ENCODE results near the gene PRR18.

Gene PRR18

DNA sequence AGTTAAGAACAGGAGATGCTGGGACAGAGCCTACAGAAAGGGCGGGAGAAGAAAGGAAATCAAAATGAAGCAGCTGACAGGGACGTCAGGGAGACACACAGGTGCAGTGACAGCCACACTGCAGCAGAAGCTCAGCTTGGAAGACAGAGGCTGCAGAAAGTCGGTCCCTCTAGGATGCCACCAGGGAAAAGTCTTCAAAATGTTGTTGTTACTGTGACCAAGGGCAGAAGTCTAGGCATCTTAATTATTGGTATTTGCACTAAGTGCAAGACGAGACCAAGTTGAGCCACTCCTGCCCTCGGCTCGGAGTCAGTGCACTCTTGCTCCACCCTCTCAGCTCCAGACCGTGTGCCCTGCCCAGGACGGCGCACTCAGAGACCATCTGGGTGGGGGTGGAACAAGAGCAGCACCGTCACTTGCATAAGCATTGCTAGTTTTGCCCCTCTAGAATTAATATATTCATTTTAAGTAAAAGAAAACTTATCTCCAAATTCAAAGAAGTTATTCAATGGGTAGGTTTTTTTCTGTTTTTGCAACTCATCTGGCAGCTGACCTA is 2.6 kb downstream of the PRR18 start:
- DNase-seq, result no peak

DNA sequence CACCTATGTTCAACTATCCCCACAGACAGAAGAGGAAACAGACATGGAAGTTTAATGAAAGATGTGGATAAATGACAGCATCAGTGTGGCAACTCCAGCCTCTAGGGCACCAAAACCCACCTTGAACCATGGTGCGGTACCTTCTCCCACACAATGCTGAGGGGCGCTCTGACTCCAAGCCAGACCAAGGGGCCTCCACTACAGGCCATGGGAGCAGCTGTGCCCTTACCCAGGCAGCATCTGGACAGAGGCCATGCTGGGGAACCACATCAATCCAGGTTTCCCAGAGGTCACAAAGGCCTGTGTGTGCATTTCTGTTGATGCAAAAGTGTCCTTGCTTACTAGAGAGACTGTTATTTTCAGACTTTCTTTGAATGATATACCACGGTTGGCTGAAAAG is 4.1 kb downstream of the PRR18 start:
- no peak for DNase-seq

DNA sequence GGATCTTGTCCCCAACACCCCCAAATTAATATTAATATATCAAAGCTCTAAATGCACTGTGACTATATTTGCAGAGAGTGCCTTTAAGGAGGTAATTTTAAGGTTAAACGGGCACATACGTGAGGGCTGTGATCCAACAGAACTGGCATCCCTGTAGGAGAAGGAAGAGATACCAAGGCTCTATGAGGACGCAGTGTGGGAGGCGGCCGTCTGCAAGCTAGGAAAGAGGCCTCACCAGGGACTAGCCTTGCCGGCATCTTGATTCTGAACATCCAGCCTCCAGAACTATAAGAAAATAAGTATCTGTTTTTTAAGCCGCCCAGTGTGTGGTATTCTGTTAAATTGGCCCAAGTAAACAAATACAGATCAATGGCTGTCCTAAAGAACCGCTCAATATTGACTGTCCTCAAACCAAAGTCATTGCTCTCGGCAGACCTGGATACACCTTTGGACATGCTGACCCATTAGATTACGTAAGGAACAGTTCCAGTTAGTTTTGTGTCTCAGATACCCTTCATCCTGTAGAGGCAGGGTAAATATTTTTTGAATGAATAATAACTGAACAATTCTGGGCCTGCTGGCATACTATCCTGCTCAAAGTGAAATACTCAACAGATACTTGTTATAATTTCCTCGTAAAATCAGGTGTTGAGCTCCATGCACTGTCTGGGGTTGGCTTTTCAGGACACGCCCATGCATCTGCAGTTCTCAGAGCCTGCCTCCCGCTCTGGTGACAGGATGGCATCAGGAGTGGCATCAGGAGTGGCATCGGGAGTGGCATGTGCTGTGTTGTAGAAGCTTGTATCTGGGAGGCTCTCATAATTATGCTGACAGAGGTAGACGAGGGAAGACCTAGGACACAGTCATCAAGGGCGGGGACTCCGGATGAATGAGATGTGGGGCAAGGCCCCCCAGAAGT is 6.3 kb downstream of the PRR18 start:
- no peak for DNase-seq

DNA sequence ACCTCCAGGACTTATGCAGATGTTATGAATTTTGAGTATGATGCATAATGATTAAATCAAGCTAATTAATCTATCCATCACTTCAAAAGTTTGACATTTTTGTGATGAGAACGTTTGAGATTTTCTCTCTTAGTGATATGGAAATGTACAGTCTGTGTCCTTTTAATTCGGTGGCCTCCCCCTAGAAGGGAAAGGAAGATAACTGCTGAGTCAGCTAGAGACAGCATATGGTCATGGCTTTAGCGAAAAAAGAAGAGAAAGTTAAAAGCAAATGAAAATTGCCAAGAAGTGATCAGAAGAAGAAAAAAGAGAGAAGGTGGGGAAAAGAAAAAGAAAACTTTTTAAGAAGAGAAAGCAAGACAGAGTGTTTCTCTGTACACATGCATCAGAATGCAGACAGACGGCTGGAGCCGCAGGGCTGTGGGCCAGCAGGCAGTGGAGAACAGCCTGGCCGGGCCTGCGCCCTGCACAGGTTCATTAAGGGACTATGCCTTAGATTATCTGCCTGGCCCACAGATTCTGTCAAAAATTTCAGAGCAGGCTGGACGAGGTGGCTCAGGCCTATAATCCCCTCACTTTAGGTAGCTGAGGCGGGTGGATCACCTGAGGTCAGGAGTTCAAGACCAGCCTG is 7.7 kb downstream of the PRR18 start:
- no peak for DNase-seq

DNA sequence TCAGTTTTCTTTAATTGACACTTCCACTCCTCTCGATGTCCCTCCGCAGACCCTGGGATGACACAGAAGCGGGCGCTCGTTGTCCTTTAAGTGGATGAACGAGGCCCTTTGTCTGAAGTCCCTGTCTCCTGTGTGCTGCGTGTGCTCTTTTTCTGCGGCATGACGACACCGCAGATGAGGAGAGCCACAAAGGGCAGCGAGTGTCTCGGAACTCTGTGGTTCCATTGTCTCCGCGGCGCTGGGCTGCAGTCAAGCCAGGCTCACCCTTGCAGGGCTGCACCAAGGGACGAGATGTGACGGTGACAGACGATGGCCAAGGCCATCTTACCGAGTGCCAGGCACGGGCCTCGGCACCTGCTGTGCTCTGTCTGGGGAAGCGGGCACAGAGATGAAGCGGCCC is 10.6 kb downstream of the PRR18 start:
- no peak for DNase-seq

DNA sequence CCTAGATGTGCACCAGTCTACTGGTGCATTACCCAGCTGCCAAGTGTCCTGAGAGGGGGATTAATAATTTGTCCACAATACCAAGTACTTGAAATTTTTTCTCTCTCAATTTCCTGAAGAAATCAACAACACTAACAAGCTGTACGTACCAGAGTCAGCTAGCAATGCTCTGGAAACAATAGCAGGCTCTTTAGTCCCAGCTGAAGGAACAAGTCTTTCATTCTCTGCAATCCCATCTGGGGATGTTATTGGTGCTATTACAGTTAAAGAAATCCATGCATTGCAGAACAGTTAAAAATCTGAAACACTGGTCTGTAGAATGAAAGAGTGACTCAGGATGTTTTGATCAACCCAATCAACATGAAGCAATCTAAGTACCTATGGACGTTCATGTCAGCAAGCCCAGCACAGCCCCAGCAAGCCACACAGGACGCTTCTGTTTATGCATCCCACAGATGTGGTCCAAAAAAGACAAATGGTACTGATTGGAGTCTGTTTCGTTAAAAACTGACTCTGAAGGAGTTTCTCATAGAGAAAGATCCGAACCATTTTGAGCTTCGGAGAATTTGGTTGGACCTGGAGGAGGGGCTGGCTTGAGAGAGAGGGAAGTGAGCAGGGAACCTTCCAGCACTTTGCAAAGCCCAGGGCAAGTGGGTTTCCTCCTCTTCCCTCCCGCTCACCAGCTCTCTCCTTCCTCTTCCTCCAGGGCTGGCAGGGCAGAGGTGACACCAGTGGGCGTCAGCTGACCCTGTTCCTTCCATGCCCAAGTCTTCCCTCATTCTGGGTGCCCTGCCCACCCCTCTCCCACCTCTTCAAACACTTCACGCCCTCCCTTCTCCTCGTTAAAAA is 11.9 kb downstream of the PRR18 start:
- DNase-seq, result no peak

DNA sequence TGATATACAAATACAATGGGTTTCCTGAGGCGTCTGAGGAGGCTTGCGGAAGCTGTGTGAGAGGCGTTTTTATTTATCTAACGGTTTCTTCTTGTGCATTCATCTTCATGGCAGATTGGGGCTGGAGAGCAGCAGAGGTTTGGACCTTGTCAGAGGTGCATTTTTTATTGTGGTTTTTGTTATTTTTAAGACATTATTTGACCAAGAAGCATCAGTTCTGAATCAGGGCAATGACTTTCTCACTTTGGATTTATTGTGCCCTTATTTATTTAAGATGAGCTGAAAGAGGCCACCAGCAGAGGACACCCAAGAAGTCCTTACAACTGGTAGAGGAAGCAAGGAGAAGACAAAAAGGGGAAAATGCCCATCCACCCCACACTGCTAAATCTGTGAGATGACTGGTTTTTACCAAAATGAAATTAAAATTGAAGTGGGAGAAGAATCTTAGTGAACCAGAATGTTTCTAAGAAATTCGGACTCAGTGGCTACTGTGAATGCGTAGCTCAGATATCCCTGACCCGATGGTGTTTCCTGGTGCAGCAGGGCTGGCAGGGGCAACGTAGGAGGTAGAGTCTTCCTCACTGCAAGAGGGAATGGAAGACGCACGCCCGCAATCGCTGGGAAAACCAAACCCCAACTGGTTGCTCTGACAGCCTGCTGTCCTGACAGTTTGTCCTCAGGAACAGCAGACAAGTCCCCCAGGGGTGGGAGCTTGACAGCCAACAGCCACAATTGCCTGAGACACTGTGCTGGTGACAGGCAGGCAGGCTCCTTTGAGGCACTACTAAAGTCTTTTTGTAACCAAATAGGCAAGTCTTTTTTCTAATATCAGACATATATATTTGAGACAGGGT is 14.2 kb downstream of the PRR18 start:
- no peak for DNase-seq

DNA sequence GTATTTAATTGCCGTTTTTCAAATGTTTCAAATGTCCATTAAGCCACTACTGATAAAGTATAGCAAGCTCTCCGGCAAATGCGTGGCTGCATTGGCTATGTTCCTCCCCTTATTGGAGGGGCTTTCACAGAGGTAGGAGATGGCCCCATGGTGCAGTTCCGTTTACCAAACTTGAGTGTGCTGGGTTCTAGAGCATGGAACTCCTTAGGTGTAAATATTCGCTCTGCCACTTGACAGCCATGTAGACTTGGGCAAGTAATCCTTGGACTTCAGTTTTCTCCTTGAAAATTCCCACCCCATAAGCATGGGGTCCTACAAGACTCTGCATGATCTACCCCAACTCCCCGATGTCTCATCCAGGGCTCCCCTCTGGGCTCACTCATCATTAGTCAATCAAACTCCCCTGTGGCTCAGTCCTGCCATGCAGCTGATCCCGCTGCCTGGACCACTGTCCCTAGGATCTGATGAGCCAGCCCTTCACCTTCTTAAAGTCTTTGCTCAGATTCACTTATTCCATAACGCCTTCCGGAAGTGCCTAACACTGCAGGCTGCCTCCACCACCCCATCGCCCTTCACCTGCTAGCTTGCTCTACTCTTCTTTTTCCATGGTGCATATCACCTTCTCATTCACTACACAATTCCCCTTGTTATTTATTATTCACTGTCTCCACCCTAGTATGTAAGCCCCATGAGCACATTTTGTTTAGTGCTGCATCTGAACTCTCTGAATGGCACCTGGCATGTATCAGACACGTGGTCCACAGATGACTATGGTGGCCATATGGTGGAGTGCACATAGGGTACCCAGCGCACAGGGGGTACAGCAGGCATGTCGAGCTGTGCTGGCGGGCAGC is 18.8 kb downstream of the PRR18 start:
- DNase-seq, result no peak

DNA sequence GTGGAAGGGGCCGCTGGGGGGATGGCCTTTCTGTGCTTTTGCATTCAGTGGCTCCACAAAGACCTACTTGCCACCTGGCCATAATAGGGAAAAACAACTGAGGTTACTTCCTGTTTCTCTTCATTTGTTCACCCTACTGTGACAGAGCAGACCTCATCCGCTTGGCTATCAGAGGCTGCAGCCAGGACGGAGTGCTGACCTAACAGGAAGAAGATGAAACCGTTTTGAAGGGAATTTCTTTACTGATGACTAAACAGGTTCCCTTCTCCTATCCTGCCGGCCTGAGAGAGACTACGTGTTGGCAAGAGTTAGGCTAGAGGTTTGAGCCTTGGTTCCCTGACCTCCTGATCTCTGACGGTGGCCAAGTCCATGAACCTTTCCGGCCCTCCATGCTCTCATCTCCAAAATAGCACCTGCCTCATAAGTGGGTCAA is 21.3 kb downstream of the PRR18 start:
- DNase-seq, result no peak

DNA sequence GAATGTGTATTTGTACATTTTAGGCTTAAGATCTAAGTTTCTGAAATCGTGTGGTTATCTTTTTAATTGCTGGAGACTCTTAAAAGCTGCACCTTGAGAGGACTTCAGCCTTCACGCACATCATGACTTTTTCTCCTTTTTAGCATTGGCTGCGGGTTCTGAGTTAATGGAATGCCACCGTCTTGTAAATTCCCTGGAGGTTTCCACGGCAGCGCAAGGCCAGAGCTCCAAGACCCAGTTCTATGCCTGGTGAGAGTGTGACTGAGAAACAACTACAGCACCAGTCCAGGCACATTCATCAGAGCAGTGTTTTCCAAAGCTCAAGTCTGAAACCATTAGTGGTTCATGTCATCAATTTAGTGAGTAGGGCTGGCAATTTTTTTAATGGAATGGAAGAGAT is 23.0 kb downstream of the PRR18 start:
- no peak for DNase-seq

DNA sequence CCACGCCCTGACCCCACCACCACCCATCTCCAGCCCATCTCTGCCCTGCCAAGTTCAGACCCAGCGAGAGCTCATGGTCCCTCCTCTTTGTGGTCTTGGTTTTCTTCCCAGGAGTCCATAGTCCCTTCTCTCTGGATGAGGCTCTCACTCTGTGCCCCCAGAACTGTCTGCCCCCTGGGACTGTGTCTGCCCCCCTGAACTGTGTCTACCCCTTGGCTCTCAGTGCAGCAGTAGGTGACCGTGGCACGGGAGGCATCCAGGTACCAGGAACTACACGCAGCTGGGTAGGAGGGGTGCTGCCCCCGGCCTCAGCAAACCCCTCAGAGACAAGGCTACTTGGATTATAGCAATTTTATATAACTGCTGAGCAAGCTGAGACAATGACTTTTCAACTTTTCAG is 23.6 kb downstream of the PRR18 start:
- DNase-seq, result no peak

DNA sequence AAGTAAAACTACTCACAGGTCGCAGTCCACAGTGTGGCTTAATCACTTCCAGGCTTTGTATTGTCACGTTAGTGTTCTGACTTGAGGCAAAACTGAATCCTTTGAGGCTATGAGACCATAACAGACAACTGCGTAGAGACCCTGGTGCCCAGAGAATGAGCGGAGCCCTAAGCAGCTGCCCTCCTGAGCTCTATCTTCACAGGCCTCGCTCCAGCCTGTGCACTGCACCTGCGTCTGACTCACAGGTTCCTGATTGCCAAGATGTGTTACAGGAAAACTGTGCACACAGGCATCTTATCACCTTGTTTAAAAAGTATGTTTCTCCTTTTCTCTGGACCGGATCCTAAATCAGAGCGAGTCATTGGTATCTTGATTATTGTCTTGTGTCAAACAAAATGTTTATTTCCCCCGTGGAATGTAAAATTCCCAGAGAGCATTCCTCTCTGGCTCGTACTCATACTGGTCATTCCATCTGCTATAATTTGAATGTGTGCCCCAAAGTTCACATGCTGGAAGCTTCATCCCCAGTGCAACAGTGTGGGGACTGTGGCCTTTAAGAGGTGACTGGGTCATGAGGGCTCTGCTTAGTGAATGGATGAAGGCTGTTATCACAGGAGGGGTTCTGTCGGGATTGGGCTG is 25.7 kb downstream of the PRR18 start:
- no peak for DNase-seq

DNA sequence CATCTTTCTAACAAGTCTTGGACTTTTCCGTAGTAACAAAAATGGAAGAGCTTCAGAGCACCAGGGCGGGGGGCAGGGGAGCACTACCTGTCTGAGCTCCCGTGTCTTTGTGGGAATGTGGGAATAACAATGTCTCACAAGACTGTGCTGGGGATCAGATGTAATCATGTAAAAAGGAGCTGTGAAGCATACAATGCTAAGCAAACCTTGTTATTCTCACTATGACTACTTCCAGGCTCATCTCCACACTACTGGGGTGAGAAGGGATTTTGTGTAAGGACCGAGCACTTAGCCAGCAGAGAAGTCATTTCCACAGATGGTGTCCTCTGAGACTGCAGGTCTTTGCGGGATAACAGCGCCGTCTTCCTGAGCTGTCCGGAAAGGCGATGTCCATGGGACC is 27.1 kb downstream of the PRR18 start:
- no peak for DNase-seq

DNA sequence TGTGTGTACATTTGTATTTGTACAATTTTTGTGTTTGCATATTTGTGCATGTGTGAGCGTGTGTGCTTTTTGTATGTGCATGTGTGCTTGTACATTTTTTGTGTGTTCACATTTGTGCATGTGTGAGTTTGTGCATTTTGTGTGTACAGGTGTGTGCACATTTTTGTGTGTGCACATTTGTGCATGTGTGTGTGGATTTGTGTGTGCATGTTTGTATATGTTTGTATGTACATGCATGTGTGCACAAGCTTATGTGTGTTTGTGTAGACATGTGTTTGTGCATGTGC is 28.9 kb downstream of the PRR18 start:
- DNase-seq, result no peak

DNA sequence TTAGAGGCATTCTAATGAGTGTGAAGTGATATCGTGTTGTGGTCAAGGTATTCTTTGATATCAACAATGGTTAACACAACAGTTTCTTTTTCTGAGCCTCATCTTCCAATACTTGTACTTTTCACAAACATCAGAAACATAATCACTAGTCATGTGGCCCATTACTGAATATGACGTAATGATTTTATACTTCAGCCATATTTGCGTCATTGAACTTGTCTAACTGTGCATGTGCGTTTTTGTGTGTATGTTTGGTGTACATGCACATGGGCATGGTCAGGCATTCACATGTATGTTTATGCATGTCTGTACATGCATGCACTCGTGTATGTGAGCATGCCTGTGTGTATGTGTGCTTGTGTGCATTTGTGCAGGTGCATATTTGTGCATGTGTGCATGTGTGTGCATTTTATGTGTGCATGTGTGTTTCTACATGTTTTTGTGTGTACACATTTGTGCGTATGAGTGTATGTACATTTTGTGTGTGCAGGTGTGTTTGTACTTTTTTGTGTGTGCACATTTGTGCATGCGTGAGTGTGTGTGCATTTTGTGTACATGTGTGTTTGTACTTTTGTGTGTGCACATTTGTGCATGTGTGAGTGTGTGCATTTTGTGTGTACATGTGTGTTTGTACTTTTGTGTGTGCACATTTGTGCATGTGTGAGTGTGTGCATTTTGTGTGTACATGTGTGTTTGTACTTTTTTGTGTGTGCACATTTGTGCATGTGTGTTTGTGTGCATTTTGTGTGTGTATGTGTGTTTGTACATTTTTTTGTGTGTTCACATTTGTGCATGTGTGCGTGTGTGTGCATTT is 29.4 kb downstream of the PRR18 start:
- DNase-seq, result no peak

DNA sequence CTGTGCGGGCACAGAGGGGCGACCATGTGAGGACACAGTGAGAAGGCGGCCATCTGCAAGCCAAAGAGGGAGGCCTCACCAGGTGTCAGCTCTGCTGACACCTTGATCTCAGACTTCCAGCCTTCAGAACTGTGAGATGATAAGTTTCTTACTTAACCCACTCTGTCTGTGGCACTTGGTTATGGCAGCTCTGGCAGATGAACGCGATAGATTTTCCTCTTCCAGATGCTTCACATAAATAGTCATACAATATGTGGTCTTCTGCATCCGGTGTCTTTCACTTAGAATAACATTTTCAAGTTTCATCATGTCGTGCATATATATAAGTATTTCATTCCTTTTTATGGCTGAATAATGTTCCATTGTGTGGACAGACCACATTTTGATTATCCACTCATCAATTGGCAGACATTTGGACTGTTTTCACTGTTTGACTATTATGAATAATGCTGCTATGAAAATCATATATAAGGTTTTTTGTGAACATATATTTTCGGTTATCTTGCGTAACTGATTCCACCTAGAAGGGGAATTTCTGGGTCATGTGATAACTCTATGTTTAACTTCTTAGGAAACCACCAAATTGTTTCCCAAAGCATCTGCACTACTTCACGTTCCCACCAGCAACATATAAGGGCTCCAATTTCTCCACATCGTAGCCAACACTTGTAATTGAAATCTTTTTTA is 30.2 kb downstream of the PRR18 start:
- DNase-seq, result no peak

DNA sequence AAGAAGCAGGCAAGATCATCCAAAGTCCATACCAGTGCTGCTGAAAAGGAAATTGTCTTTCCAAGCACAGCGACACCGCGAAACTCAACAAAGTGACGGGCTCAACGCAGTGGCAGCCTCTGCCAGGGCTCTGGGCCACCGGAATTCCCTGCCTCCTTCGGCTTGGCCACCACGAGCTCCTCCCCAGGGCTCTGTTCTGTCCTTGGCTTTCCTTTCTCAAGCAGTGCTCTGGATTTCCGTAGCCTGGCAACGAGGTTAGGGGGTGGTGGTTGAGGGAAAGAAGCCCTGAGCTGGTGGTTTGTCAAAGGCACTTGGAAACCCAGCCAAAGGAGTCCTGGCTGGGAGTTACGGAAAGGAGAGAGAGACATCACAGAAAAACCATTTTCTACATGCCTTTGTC is 31.2 kb downstream of the PRR18 start:
- no peak for DNase-seq

DNA sequence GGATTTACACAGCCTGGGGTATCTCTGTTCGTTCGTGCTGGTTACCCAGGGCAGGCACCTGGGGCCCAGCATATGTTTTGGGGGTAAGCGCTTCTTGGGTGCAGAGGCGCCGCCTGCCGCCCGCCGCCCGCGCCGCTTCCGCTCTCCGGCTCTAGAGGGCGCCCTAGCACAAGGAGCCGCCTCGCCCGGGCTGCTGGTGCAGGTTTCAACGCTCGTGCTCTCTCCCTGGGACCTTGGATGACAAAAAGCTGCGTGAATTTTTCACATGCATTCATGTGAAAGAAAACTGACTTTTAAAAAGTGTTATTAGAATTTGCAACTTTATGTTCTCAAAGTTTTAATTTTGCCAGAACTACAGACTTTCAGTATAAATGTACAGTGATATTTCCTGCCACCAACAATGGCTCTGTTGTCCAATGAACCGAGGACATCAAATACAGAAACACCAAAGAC is 32.5 kb downstream of the PRR18 start:
- peak; percentile 38 for DNase-seq

DNA sequence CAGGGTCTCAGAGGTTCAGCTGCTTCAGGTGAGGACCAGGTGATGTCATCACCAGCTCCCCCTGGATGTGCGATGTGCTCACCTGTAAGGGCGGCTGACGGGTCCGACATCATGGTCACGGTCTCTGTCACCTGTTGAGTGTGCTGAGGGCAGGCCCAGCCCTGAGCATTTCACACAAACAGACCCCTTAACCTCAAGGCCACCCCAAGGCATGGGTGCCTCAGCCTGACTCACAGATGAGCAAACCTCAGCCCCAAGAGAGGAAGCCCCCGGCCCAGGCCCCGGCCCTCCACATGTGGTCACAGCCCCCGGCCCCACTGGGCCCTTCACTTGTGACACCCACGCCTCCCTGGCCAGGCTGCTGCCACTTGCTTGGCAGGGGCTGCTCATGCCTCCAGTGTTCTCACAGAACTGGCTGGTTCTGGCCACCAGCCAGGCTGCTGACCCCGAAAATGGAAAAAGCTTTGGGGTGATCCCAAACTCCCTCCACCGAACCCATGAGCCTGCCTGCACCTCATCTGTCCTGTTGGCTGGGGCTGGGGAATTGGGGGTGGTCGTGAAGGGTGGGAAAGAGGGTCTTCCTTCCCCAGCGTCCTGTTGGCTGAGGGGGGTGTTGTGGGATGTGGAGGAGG is 33.3 kb downstream of the PRR18 start:
- DNase-seq, result no peak

Data from NCI-H2227 treated with DMSO at 0.1 percent for 48 hours (cell line).